Hepatic stellate cell (primary cell): ENCODE data around the gene VEPH1.
A peak's percentile ranks its signal among the peaks of the same experiment; 100 is the strongest.
"Not testable (repeated sequence)": the region's sequence is repeated elsewhere in the genome, so short reads cannot be mapped to it uniquely, and the experiment has no call there.

ENCODE experiments used
- DNase-seq: peaks from one replicate; pipeline ENCODE4 v3.0.0; 2011; ENCODE audit warnings: low spot score

Gene VEPH1

DNA sequence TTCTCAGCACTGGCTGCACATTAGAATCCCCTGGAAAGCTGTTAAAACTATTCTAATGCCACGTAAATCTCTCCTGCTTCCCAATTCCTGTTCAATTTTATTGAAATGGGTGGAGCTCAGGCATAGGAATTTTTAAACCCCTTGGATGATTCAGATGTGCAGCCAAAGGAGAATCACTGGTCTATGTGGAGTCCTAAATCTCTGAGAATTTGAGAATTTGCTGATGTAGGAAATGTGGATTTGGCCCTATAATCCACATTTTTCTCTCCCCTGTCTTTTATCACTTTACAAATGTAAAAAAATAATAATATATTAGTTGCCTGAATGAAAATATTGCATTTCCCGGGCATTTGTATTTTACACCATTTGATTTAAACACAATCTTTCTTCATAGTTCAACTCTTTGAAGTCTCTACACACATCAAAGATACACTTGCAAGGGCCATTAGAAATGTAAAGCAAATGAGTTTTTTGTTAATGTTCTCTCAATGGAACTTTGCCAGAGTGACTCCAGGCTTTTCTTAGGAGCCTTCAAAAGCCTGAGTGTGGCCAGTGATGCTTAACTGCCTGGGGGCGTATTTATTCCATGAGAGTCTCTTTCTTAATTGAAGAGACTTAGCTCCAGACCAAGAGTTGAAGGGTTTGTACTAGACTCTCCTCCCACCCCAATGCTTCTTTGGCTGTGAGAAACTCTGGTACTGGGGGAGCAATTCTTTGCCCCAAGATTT is 115.3 kb downstream of the VEPH1 start:
- DNase-seq = no peak

DNA sequence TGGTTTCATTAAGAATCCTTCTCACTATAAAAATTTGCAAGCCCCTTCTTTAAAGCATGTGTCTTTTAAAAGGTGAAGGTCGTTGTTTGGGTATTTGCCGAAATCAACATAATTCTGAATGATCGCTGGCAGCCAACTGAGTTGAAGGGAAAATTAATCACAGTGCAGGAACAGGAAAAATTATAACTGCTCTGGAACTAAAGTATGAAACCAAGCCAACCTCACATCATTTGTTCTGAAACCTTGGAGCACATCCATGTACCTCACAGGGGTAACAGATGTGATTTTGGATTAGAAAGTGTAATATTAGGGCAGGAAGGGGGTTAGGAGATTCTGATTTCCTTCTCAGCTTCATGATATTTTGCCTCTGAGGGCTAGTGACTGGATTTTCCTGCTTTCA is 118.7 kb downstream of the VEPH1 start:
- DNase-seq = no peak

GRCh38 chr3:157384031-157384430 is 119.2 kb downstream of the VEPH1 start:
- no peak for DNase-seq

GRCh38 chr3:157381606-157382005 is 121.6 kb downstream of the VEPH1 start:
- DNase-seq = no peak

- DNase-seq = no peak
Observed at GRCh38 chr3:157379525-157380140, 123.6 kb downstream of the VEPH1 start.

- no peak for DNase-seq
Observed at GRCh38 chr3:157376603-157377300, 126.5 kb downstream of the VEPH1 start.

GRCh38 chr3:157375342-157375986 is 127.8 kb downstream of the VEPH1 start:
- DNase-seq = no peak

- DNase-seq = no peak
Observed at GRCh38 chr3:157374933-157375332, 128.3 kb downstream of the VEPH1 start.

DNA sequence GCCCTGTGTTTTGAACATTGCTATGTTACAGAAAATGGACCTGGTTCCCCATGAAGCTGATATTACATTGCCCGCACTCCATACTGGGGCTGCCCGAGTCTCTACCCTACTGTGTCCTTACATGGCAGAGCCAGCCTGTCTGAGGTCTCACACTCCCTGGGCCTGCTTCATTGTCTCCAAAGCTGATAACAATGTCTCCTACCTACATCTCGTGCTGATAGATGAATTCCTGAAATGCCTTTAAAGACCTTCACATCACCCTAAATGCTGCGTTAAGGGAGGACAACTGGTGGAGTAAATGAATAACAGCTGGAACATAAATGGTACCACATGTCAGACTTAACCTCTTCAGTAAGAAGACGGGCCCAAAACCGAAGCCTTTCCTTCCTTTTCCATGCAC is 129.4 kb downstream of the VEPH1 start:
- no peak for DNase-seq

DNA sequence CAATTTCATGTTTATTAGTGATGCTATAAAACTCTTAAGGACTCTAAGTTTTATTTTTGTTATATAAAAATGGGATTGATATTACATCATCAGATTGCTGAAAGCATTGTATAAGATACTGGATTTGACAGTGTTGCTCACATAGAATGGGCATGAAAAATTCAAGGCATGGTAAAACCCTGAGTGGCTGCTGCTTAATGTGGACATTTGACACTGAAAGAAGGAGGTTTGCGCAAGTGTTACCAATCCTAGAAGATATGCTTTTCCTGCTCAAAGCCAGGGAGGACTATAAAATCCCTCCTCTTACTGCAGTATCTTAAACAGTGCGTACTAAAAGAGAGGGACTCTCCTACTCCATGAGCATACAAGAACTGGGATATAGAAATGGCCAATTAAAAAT is 132.3 kb downstream of the VEPH1 start:
- no peak for DNase-seq

DNA sequence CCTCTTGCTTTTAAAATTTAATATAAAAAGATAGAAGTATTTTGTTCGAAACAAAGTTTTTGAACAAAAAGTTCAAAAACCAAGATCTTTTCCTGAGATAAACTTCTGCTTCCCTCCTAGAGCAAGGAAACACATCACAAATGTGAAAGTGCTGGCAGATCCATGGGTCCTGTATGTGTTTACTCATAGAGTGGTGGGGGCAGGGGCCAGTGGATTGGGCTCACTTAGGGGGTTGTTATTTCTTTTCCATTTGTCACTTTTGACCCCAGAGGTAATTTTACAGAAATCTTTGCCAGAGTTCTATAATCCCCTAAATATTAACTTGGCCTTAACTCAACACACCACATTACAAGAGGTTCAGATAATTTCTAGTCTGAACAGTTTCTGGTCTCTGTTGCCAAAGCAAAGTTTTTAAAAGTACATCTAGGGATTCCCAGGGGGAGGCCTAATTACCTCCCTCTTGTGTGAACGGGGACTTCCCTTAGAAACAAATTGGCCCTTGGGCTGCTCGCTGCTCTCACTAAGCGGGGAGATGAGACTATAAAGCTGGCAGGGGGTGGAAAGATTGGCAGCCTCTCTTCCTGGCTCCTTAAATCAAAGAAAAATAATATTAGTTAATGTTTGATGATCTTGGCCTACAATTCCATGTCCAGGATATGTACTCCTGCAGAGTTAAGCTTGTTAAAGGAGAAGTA is 133.3 kb downstream of the VEPH1 start:
- no peak for DNase-seq

- no peak for DNase-seq
Observed at GRCh38 chr3:157368171-157368570, 135.0 kb downstream of the VEPH1 start.

GRCh38 chr3:157363393-157363792 is 139.8 kb downstream of the VEPH1 start:
- no peak for DNase-seq

DNA sequence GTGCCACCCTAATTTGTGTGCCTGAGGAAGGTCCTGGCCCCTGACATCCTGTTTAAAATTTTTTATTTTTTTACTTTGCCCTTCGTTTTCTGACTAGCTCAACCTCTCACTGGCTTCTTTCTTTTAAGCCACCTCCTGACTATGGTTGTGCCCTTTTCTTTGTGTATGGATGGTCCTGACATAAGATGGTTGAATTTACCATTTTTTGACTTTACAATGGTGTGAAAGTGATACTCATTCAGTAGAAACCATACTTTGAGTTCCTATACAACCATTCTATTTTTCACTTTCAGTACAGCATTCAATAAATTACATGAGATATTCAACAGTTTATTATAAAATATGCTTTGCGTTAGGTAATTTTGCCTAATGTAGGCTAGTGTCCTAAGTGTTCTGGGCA is 140.9 kb downstream of the VEPH1 start:
- no peak for DNase-seq

DNA sequence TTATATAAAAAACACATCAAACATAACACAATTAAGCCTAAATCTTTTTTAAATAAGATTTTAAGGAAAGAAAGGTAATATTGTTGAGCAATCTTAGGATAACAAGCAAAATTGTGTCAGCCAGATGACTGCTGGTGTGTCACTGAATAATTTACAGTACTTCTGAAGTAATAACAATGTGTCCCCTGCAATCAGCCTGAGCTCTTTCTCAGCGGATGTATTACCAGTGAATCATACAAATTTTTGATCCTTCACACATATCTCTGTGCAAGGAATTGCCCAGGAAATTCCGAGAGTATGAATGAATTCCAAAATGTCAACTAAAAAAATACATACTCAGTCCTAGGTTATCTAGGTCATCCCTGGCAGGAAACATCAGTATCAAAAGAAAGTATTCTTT is 143.2 kb downstream of the VEPH1 start:
- DNase-seq = peak; percentile 63

- no peak for DNase-seq
Observed at GRCh38 chr3:157356541-157356940, 146.7 kb downstream of the VEPH1 start.

DNA sequence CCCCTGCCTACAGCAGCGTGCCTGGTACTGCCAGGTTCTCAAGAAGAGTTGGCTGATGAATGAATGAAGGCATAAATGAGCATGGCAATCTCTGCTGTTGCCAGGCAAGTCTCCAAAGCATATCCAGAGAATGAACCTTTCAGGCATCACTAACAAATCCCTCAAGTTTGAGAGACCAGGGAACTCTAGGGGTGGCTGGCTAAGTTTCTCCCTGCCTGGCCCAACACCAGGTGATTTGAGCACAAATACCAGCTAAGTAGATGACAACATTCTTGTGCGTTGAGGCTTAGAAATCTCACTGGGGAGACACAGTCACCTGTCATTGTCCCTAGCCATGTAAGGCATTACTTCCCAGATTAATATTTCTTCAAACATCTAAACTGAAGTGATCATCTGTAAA is 147.9 kb downstream of the VEPH1 start:
- no peak for DNase-seq

DNA sequence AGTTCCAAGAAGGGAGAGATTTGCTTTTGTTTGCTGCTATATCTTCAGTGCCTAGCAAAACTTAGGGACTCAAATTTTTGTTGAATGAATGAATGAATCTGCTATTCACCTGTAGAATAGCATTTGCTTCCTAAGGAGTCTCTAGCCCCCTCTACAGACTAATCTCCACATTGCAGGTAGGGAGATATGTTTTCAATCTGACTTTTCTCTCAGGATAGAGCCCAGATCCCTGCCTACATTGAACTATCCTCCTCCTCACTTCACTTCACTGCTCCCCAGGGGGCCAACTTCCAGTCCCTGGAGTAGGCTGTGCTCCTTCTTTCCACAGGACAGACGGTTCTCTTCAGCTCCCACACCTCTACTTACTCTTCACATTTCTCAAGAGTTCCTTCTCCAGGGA is 148.5 kb downstream of the VEPH1 start:
- no peak for DNase-seq

DNA sequence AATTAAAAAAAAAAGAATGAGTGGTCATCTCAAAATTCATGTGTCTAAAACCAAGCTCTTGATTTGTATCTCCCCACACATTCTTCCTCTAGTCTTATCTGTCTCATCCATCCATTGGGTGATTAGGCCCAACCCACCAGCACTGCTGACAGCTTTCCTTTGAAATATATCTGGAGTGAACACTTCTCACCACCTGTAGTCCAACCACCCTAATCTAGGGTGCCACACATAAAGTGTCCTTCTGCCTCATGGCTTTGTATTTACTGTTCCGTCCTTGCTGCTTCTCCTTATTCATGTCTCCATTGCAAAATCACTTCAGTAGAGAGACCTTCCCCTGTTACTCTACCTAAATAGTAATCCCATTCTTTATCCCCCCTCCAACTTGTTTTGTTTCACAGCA is 149.0 kb downstream of the VEPH1 start:
- no peak for DNase-seq

GRCh38 chr3:157353652-157354051 is 149.6 kb downstream of the VEPH1 start:
- no peak for DNase-seq

- DNase-seq = no peak
Observed at GRCh38 chr3:157351981-157352380, 151.2 kb downstream of the VEPH1 start.

DNA sequence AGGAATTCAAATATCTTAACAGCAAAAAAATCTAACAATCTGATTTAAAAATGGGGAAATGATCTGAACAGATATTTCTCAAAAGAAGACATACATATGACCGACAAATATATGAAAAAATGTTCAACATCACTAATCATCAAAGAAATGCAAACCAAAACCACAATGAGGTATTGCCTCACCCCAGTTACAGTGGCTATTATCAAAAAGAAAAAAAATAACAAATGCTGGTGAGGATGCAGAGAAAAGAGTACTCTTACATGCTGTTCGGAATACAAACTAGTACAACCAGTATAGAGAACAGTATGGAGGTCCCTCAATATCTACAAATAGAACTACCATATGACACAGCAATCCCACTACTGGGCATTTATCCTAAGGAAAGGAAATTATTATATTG is 152.6 kb downstream of the VEPH1 start:
- not testable (repeated sequence) for DNase-seq
